Activated B cell treated with CpG ODN at 0.5 μM for 24 hours (primary cell): Measurements from ENCODE around the gene CLEC3B. TPM values are rescaled to one million over a fixed set of nuclear protein-coding genes. Genes with fewer than 3 reads are reported as not detected.

ENCODE experiments used
- ATAC-seq: fragments of 200-7000 bp; cut with Tn5 transposase; one replicate; pipeline ENCODE4 v1.10.0; 2021; ENCODE audit warnings: low read depth, mild to moderate bottlenecking, moderate library complexity
- CTCF ChIA-PET: fragments of 350-600 bp; sonication (Branson Sonifier 250); formaldehyde crosslinking; loops from one replicate; lab custom pipeline; 2021; ENCODE audit warnings: antibody characterized with exemption; lab: Charles Lee
- POLR2A ChIA-PET: fragments of 350-600 bp; sonication (Branson Sonifier 250); formaldehyde crosslinking; loops from one replicate; lab custom pipeline; 2021; ENCODE audit warnings: antibody characterized with exemption; lab: Charles Lee
- DNase-seq: peaks from one replicate; pipeline ENCODE4 v3.0.0; 2022
- H3K27ac Mint-ChIP-seq: one replicate; pipeline ENCODE4 v1.8.0; 2020; ENCODE audit warnings: mixed read lengths
- H3K27me3 Mint-ChIP-seq: one replicate; pipeline ENCODE4 v1.8.0; 2021; ENCODE audit warnings: mixed read lengths
- H3K36me3 Mint-ChIP-seq: one replicate; pipeline ENCODE4 v1.8.0; 2021; ENCODE audit warnings: low read depth, mixed read lengths
- H3K4me1 Mint-ChIP-seq: one replicate; pipeline ENCODE4 v1.8.0; 2021; ENCODE audit warnings: mixed read lengths
- H3K4me3 Mint-ChIP-seq: one replicate; pipeline ENCODE4 v1.8.0; 2020; ENCODE audit warnings: mild to moderate bottlenecking, mixed read lengths
- H3K9me3 Mint-ChIP-seq: one replicate; pipeline ENCODE4 v1.8.0; 2020; ENCODE audit warnings: mixed read lengths
- intact Hi-C: fragments of 100-400 bp; cut with micrococcal nuclease; formaldehyde crosslinking; loops from one replicate; pipeline ENCODE4 v1.15.1; 2024
- total RNA-seq: library from RNA; stranded (reverse); gene quantifications from 2 replicates; pipeline ENCODE4 v1.2.3, GENCODE V29; 2022
- TF ChIP-seq, protein P1 (sequence below): fragments of 200-600 bp; IDR thresholded peaks from one replicate; pipeline ENCODE4 v1.8.0; 2022; ENCODE audit warnings: antibody characterized with exemption, mild to moderate bottlenecking

CLEC3B gene
- total RNA-seq, 1 donor from 2014 or later = not detected

DNA sequence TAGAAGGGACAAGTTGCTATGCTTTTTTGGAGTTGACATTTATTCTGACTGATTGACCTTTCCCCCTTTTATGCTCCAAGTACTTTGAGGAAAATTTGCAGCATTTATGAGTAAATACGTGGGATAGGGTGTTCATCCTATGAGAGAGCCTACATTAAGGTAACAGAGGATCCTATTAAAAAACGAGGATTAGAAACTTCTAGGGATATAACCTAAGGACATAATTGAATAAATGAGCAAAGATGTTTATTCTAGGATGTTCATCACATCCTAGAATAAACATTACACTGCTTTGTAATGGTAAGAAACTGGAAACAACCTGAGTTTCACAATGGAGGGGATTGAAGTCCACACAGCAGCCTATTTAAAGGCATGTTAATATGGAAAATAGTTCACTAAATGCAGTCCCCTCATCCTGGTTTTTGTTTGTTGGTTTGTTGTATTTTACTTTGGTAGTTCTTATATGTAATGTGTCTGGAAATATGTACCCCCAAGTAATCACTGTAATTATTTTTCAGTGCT, 23.9 kb upstream of the CLEC3B start:
- no peak for ATAC-seq
- peaks cover 86% of the 10 kb centered on the region for H3K36me3 Mint-ChIP-seq
- intact Hi-C loops = no loop called here
- H3K27ac Mint-ChIP-seq = no peak overlapping the region
- TF ChIP-seq, protein P1, sequence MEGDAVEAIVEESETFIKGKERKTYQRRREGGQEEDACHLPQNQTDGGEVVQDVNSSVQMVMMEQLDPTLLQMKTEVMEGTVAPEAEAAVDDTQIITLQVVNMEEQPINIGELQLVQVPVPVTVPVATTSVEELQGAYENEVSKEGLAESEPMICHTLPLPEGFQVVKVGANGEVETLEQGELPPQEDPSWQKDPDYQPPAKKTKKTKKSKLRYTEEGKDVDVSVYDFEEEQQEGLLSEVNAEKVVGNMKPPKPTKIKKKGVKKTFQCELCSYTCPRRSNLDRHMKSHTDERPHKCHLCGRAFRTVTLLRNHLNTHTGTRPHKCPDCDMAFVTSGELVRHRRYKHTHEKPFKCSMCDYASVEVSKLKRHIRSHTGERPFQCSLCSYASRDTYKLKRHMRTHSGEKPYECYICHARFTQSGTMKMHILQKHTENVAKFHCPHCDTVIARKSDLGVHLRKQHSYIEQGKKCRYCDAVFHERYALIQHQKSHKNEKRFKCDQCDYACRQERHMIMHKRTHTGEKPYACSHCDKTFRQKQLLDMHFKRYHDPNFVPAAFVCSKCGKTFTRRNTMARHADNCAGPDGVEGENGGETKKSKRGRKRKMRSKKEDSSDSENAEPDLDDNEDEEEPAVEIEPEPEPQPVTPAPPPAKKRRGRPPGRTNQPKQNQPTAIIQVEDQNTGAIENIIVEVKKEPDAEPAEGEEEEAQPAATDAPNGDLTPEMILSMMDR = no peak
- H3K9me3 Mint-ChIP-seq = peaks cover 3% of the 10 kb centered on the region
- H3K4me3 Mint-ChIP-seq = no peak overlapping the region
- POLR2A ChIA-PET = no interaction called here
- no peaks in the 10 kb centered on the region for H3K27me3 Mint-ChIP-seq
- no peak for DNase-seq
- H3K4me1 Mint-ChIP-seq = peaks cover 3% of the 10 kb centered on the region
- CTCF ChIA-PET = interaction anchor here (1.6 kb wide), 1 partner anchor 9 kb away, joined by 6 read pairs; no protein-coding TSS in a partner anchor

DNA sequence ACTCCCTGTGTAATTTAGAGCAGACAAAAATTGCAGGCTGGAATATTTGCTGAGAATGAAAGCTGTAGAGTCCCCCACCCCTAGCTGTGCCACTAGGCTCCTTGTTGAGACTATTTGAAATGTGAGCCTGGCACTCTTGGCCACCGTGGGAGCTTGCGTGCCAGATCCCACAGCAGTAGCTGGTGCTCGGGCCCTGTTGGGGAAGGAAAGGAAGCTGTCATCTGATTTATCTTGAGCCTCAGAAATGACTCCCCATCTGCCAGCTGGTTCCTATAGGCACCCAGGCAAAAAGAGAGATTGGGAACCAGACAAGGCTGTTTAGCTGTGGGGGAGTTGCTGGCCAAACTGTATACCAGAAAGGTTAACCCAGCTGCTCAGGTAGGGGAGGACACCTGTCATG, 23.4 kb upstream of the CLEC3B start:
- H3K4me1 Mint-ChIP-seq = peaks cover under 1% of the 10 kb centered on the region
- H3K27ac Mint-ChIP-seq = no peak overlapping the region
- peaks cover 86% of the 10 kb centered on the region for H3K36me3 Mint-ChIP-seq
- POLR2A ChIA-PET = no interaction called here
- no peak for DNase-seq
- H3K4me3 Mint-ChIP-seq = no peak overlapping the region
- no peak for ATAC-seq
- intact Hi-C loops = no loop called here
- TF ChIP-seq, protein P1 = no peak
- H3K27me3 Mint-ChIP-seq = no peaks in the 10 kb centered on the region
- peaks cover 3% of the 10 kb centered on the region for H3K9me3 Mint-ChIP-seq
- CTCF ChIA-PET = interaction anchor here (0.6 to 1.6 kb wide), 2 partner anchors 9 to 653 kb away, joined by 3 to 6 read pairs; no protein-coding TSS in a partner anchor

DNA sequence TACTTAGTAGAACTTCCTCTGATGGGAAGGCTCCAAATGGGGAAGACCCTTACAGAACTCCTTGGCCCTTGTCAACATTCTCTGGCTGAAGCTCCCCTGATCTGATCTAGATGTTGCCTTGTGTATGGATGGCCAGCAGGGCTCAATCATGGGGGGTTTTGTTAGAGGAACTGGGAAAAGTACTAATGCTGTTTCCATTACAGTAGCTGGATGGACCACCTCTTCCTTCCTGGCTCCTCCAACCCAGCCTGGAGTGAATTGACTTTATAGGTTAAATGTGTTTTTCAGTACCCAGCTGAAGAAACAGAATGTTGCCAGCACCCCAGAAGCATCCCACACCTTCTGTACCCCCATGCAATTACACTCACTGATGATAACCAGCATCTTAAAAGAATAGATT, 22.7 kb upstream of the CLEC3B start:
- TF ChIP-seq, protein P1 = no peak
- no peaks in the 10 kb centered on the region for H3K27me3 Mint-ChIP-seq
- peaks cover 86% of the 10 kb centered on the region for H3K36me3 Mint-ChIP-seq
- no peak overlapping the region for H3K4me3 Mint-ChIP-seq
- H3K9me3 Mint-ChIP-seq = peaks cover 3% of the 10 kb centered on the region
- DNase-seq (no peak), ATAC-seq (no peak)
- intact Hi-C loops = no loop called here
- ChIA-PET POLR2A (no interaction called here), CTCF (interaction anchor here (0.6 to 1.6 kb wide), 2 partner anchors 10 to 653 kb away, joined by 3 to 6 read pairs; no protein-coding TSS in a partner anchor)
- H3K4me1 Mint-ChIP-seq = no peaks in the 10 kb centered on the region
- H3K27ac Mint-ChIP-seq = no peak overlapping the region

DNA sequence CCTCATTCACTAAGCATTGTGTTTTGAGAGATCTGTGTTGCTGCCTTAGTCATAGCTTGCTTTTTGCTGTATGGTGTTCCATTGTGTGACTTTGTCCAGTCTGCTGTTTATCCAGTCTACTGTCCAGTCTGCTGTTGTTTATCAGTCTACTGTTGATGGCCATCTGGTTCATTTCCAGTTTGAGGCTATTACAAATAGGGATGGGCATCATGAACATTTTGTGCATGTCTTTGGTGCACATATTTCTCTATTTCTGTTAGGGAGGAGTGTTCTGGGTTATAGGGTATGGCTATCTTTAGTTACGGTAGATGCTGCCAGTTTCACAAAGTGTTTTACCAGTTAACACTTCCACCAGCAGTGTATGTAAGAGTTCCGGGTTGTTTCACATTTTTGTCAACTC, 22.2 kb upstream of the CLEC3B start:
- CTCF ChIA-PET = interaction anchor here (1.6 kb wide), 1 partner anchor 11 kb away, joined by 6 read pairs; no protein-coding TSS in a partner anchor
- H3K27me3 Mint-ChIP-seq = no peaks in the 10 kb centered on the region
- POLR2A ChIA-PET = no interaction called here
- ATAC-seq (no peak), DNase-seq (no peak)
- H3K36me3 Mint-ChIP-seq = peaks cover 84% of the 10 kb centered on the region
- TF ChIP-seq, protein P1 = no peak
- intact Hi-C loops = no loop called here
- H3K4me1 Mint-ChIP-seq = no peaks in the 10 kb centered on the region
- no peak overlapping the region for H3K4me3 Mint-ChIP-seq
- H3K9me3 Mint-ChIP-seq = peaks cover 3% of the 10 kb centered on the region
- no peak overlapping the region for H3K27ac Mint-ChIP-seq

DNA sequence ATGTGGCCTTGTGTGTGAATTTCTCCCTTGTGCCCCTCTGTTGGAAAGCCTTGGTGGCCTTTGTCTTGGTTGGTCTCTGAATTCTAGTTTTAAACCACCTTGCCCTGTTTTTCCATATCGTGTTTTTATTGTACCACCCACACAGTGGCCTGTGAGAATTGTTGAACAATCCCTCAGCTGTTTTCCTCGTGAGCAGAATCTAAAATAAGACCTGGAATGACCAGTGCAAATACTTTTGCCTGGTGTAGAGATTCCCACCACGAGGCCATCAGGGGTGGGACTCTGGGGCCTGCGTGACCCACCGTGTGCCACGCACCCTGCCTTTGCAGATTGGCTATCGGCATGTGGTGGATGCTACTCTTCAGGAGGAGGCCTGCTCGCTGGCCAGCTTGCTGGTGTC, 19.0 kb upstream of the CLEC3B start:
- Mint-ChIP-seq H3K4me3 (no peak overlapping the region), H3K27me3 (no peaks in the 10 kb centered on the region), H3K27ac (no peak overlapping the region), H3K36me3 (peaks cover 71% of the 10 kb centered on the region), H3K4me1 (peaks cover 14% of the 10 kb centered on the region), H3K9me3 (peaks cover 3% of the 10 kb centered on the region)
- DNase-seq = no peak
- TF ChIP-seq, protein P1 = no peak
- CTCF ChIA-PET = no interaction called here
- intact Hi-C loops = no loop called here
- no peak for ATAC-seq
- POLR2A ChIA-PET = no interaction called here
